EL (cell line): Measurements from ENCODE around the gene MACROD2.

Experiments
- DNase-seq: peaks from one replicate; pipeline ENCODE4 v3.0.0-alpha.2; 2016

MACROD2 gene

DNA sequence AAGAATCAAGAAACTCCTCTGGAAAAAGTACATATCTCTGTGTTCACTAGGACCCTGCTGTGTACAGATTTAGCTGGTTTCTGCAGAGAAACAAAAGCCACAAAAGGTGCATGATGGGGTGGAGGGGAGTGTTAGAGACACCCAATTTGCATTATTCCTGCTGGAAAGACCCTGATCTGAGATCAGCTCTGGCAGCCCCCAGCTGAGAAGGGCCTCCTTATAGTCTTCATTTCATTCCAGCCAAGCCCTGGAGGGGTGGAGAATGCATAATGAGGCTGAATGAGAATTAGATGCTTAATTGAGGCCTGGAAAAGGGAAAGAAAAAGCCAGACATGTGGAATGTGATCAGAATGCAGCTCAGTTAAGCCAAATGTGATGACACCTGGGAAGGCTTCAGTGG is 2032.4 kb downstream of the MACROD2 start:
- no peak for DNase-seq

DNA sequence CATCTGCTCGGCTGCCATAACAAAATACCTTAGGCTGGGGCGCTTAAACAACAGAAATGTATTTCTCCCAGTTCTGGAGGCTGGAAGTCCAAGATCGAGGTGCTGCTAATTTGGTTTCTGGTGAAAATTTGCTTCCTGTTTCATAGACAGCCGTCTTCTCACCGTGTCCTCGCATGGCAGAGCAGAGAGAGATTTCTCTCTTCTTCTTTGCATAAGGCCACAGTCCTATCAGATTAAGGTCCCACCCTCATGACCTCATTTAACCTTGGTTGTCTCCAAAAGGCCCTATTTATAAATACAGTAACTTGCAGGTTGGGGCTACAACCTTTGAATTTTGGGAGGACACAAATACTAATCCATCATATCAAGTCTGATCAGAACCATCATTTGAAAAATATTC is 2033.6 kb downstream of the MACROD2 start:
- DNase-seq, result no peak

DNA sequence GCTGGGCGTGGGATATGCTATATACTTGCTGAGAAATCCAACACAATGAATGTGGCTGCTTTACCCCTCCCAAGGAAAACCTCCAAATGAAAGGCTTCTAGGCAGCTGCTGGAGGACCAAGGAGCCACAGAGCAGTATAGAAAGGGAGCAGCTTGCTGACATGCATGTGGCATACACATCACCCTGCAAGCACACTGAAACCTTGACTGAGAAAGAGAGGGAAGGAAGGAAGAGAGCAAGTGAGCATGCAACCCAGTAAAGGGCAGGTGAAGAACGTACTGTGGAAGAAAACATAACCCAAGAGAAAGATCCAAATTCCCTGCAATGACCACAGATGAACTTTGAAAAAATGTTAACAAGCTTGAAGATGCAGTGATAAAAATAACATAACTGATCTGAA is 2034.9 kb downstream of the MACROD2 start:
- DNase-seq, result no peak

DNA sequence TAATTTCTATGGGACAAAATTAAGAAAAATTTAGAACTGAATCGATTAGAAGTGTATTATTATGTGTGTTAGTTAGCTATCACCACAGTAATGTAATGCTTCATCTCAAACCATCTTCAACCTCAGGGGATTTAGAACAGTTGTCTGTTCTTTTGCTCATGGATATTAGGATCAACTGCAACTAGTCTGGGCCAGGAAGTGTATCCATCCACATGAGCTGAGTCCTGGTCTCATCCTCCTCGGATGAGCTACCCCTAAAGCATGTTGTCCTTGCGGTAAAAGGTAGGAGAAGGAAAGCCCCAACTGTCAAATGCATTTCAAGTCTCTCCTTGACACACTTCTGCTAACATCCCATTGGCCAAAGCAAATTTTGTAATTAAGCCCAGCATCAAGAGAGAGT is 2040.3 kb downstream of the MACROD2 start:
- no peak for DNase-seq

DNA sequence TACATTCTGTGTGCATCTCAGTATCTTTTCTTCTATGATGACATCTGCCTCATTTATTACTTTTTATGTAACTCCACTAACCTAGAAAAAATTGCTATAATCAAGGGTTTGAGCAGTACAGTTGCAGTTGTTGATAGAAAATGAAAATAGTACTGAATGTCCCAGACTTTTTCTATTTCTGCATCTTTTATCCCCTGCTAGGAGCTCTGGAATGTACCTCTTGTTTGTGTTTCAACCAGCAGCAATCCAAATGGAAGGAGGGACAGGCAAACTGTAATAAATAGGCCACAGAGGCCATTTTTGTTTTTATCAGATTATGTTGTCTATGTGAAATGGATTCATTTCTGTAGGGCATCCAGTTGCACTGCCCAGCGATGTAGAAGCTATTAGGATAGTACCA is 2041.0 kb downstream of the MACROD2 start:
- no peak for DNase-seq

DNA sequence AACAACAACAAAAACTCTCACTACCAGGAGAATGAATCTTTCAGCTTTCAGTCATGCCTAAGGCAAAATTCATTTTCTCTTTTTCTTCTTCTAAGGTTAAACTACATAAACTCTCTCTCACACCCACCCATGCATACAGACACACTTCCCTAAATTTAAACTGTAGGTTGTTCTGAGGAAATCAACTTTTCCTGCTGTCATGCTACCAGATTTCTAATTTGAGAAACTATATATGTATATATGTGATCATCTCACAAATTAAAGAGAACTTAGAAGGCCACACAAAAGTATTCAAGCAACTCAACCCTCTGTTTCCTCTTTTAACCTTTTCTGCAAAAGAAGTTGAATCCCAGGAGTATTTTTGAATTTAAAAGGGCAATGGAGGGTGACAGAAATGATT is 2045.4 kb downstream of the MACROD2 start:
- DNase-seq, result no peak

DNA sequence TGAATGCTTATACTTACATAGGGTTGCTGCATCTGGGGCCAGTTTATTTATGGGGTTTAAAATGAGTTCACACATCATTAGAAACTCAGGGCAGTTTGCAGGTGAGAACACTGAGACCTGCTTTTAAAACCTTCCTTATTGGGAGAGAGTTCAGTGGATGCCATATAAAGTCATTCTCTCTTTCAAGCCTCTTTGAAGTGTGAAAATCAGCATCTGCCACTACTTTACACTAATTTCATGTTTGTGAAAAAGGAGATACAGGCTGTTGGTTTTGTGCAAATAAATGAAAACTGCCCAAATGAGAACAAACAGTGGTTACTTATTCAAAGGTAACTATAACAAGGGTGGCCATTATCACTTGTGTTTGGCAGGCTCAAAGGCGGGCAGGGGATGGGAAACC is 2047.4 kb downstream of the MACROD2 start:
- DNase-seq, result no peak

DNA sequence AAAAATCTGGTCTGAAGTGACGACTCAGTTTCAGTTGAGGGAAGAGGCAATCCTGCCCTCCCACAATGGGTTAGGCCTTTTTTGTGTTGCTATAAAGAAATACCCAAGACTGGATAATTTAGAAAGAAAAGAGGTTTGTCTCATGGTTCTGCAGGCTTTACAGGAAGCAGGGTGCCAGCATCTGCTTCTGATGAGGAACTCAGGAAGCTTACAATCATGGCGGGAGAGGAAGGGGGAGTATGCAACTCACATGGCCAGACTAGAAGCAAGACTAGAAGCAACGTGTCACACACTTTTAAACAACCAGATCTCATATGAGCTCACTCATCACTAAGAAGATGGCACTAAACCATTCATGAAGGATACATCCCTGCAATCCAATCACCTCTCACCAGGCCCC is 2048.6 kb downstream of the MACROD2 start:
- no peak for DNase-seq

DNA sequence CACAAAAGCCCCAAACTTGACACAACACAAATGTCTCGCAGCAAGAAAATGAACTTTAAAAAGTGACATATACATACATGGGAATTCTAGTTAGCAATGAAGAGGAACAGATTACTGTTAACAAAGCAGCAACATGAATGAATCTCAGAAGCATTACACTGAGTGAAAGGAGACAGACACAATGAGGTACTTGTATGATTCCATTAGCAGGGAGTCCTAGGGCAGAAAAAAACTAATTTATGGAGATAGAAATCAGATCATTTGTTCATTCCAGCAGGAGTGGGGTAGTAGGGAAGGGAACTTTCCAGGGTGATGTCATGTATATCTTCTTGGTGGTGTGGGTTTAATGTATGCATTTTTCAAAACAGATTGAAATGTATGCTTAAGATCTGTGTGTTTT is 2053.6 kb downstream of the MACROD2 start:
- no peak for DNase-seq

DNA sequence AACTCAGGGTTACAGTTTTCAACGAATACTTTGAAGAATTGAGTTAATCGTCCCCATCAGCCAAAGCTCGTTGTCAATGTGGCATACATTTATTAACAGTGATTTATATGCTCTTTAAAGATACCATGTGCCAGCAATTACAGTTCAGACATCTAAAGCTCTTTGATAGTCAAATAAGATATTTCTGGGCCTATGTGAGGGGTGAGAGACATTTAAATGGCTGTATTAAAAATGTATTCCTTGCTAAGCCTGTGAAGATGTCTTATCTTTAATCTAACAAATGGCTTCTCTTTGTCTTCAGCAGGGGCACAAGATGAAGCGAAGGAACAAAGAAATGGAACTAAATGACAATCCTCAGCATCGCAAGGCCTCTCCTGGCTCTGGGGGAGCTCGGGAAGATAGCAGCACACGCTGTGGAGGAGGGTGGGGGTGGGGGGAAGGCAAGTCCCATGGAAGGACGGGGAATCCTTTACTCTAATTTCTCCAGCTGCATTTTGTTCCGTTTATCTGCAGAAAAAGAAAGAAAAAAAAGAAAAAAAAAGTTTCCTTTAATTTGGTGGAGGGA is 2054.3 kb downstream of the MACROD2 start:
- DNase-seq, result no peak

DNA sequence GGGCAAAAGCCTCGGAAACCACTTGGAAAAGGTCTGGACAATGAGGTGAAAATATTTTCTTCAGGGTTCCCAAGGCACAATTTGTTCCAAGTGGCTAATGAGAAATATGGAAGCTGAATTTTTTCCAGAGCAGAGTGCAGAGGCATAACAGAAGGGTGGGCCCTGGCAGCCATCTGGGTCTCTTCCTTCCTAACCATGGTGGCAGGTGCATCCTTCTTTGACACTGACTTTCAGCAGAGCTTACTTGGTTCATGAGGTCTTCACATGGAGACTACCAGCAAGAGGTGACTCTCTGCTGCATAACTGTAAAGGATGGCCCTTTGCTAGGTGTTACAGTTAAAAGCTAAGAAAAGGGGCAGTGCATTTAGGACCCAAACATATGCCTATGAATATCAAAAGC is 2055.1 kb downstream of the MACROD2 start:
- DNase-seq, result no peak

DNA sequence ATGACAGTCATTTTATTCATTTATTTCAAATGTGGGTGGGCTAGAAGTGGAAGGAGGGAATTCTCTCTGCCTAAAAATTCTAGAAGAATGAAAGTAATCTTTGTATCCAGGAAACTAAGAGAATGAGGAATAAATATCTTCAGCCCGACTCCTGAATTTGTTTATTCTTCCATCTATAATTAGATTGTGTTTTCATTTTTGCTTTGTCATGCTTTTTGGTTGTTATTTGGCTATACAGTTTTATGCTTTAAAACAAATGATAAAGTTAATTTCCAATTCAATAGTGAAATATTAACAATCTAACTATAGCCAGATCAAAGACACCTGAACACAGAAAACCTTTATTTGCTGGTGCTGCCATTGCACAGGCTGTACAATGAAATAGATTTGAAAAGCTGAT is 2056.7 kb downstream of the MACROD2 start:
- no peak for DNase-seq

DNA sequence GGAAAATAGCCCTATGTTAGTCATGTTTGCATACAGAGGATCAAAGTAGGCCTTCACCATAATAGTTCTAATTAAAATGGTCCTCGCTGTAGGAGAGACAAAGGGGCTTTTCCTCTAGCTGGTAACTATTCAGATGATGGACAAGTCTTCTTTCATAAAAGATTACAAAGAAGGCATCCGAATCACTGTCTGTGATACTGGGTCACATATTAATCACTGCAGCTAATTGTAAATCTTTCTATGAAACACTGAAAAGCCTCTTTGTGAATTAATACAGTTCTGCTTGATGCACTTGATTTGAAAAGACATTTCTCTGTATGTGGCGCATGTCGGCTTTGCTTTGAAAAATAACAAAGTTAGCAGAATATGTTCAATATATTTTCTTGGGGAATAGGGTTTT is 2057.1 kb downstream of the MACROD2 start:
- no peak for DNase-seq

DNA sequence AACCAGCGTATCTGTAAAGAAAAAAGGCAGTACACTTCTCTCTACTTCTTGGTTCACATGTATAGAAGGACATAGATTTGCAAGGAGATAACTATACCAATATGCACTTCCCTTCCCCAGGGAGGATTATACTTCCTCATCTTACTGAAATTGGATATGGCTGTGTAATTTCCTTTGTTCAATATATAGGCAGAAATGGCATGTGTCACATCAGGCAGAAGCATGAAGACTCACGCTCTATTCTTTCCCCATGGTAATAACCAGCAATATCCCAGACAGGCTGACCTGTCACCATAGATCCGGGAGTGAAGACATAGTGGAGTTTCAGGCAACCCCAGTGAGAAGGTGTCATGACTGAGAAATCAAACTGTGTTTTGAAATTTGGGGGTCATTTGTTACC is 2059.7 kb downstream of the MACROD2 start:
- no peak for DNase-seq

DNA sequence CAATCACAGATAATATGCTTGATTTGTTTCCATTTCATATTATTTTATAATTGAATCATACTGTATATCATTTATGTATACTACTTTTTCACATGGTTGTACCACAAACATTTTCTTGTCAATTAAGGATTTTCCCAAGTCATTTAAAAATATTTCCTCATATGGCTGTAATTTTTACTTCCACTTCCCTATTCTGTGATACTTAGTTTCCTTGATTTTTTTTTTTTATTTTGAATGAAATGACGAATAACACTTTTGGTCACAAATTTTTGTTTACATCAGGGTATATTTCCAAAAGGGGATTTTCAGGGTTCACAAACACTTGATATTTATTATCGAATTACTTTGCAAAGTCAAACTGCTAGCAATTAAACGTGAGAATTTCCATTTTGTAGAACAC is 2062.3 kb downstream of the MACROD2 start:
- DNase-seq, result no peak

DNA sequence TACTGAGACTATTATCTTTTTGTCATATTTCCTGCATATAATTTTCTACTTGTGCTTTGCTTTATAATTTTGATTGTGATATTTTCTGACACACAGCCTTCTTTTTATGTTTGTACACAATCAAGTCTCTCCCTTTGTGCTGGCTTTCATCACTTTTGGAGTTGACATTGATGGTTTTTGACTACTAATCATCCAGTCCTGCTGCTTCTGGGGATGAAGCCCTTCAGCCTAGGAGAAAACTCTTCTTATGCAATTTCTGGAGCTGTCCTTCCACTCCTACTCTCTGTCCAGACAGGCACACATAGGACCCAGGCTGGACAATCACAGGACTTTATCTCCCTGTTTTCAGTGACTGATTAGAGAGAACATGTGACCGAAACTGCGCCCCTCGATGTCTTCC is 2063.0 kb downstream of the MACROD2 start:
- DNase-seq, result no peak

DNA sequence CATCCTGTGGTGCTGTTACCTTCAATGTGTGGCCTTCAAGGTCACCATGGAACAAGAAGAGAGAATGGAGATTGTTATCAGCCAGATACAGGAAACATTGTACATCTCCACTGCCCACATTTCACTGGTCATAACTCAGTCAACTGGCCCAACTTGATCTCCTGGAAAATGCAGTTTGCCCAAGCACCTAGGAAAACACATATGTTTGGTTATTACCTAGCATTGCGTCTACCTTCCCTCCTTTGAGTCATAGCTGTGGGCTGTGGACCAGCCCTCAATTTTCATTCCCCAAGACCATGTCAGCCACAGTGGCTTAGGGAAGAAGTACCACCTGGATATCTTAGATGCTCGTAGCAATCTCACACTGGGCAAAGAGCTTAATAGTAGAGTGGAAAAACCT is 2064.5 kb downstream of the MACROD2 start:
- DNase-seq, result no peak

DNA sequence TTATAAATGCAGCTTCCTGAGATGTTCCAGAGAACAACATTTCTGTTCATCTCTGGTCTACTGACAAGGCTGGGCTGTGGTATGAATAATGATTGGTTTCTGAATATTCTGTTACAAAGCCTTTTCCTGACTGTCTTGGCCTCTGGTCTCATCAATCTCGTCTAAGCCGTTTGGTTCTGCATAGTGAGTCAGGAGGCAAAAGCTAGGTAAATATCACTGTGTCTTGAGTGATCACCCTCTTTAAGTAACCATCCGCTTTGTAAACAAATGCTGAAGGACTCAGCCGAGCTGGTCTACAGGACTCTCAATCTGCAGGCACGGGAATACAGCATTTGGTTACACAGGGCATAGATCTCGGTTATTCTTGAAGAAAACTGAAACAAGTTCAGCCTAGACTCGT is 2066.0 kb downstream of the MACROD2 start:
- no peak for DNase-seq

DNA sequence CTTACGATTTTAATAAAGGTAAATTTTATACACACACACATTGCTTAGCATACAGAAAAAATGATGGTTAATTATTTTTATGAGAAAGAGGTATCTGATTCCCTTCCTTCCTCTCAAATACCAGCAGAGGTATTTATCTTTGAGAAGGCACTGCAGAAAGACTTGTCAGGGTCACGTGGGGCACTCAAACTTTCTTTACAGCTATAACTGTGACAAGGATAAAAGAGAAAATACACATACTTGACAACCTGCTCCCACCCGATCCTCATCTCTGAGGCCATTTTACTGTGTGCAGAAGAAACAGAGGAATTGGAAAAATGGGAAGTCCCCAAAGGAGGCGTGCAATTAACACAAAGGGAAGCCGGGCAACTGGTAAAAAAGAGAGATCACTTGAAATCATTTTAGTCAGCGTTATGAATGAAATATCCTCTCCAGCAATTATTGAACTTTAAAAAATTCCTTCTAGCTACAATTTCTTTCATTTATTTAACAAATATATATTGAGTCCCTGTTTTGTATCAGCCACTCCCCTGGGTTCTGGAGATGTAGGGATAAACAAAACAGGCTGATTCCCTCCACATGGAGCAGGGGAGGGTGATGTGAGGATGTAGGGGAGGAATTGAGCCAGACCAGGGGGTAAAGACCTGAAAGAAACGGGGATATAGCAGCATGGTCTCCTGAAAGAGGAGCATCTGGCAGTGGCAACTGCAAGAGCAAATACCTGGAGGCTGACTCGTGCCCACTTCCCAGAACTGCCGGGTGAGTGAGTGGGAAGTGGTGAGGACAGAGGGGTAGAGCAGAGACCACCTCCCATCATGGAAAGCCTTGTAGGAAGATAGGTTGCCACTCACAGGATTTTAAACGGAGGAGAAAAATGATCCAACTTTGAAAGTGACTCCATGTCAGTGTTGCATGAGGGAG is 2067.6 kb downstream of the MACROD2 start:
- DNase-seq, result no peak

DNA sequence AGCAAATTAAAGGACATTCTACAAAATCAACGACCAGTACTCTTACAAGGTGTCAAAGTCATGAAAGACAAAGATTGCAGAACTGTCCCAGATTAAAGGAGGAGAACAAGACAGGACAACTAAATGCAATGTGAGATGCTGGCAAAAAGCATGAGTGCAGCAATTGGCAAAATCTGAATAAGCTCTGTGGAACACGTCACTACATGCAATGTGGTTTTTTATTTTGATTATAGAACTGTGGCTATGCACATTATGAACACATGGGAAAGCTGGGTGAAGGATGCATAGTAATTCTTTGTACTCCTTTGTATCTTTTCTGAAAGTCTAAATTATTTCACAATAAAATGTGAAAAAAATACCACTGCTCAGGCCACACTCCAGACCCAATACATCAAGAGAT is 2068.6 kb downstream of the MACROD2 start:
- no peak for DNase-seq

DNA sequence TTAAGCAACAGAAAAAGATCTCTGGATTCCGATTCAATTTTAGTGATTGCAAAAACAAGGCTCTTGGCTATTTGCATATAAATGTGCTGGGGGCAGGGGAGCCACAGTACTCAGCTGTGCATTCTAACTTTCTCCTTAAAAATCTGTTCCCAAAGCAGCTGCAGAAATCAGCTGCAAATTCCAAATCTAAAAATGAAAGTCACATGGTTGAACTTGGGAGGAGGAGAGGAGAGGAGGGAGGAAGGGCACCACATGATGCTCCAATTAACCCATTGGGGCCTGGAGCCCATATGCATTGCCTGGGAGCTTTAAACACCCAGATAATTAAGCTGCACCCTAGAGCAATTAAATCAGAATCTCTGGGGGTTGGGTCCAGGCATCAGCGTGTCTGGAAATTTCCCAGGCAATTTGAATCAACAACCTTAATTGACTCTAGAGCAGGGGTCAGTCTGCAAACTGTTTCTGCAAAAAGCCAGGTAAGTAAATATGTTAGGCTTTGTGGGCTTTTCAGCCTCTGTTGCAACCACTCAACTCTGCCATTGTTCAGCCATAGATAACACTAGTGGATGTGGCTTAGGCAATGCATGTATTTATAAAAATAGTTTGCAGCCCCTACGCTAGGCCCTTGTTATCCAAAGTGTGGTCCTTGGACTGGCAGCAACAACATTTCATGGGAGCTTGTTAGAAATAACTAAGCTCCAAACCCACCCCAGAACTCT is 2069.8 kb downstream of the MACROD2 start:
- DNase-seq, result no peak

DNA sequence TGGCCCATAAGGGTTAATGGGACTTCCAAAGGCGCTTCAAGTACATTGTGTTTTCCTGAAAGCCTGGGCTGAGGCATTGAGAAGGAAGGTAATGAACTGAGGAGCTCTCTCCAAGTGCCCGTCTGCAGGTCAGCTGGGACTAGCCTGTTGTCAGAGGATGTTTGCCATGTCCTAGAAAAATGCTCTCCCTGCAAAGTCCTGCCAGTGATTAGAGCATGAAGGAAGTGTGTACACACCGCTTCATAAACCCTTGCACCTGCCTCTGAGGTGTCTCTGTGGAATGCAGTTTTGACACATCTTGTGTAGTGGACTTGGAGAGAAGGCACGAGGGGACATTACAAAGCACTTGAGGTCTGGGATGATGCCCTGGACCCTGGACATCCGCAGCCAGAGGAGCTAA is 2071.3 kb downstream of the MACROD2 start:
- DNase-seq, result no peak

DNA sequence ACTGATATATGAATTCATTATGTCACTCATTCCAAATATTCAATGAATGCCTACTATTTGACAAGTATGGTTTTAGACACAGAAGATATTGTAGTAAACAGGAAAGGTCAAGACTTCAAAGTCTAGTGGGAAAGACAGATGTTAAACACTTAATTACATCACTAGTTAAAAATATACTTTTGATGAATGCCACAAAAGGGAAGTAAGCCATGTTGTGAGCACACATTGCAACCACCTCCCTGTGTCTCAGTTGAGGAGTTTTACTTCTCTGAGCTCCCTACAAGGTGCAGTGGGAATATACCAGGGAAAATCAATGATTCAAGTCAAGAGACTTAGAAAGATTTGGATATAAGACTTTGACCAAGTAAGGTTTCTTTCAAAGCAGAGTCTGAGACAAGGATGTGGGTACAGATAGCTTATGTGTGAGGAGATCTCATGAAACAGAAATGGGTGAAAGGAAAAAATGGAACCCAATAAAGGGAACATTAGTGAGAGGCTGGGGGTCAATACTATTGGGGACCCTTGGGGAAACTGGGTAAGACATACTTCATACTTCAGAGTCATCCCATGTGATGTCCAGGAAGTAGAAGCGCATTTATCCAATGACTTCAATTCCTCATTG is 2074.2 kb downstream of the MACROD2 start:
- no peak for DNase-seq

DNA sequence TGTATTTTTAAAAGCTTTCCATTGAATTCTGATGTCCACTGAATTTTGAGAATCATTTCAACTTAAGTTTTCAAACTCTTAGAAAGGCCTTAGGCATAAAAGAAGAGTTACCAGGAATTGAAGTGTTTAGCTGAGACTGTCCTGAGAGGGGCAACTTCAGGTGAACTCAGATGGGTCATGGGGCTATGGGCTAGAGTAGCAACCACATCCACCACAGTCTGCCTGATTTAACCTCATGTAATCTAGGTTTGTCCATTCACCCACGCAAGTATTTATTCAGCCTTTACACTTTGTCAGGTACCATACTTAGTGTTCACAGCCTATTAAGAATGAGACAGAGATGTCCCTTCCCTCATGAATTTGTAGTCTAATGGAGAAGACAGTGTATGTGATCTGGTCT is 2076.9 kb downstream of the MACROD2 start:
- no peak for DNase-seq
